NK-92 treated with Interleukin-12 subunit alpha and Interleukin-12 subunit beta, amount 100 ng/mL, for 24 hours (cell line): Measurements from ENCODE around the gene STAM.

ENCODE experiments used
- DNase-seq: peaks from one replicate; lab custom pipeline; 2025; lab: John Stamatoyannopoulos, UW

STAM gene

GRCh38 chr10:17648243-17649035, 4.5 kb downstream of the STAM start:
- peak; percentile 28 for DNase-seq

- no peak for DNase-seq
Measured at GRCh38 chr10:17649052-17649451, 5.1 kb downstream of the STAM start.

- no peak for DNase-seq
Measured at GRCh38 chr10:17649836-17650235, 5.9 kb downstream of the STAM start.

- no peak for DNase-seq
Measured at GRCh38 chr10:17650416-17650815, 6.5 kb downstream of the STAM start.

GRCh38 chr10:17651896-17652295, 7.9 kb downstream of the STAM start:
- no peak for DNase-seq

GRCh38 chr10:17652585-17652984, 8.6 kb downstream of the STAM start:
- DNase-seq = no peak

- DNase-seq = no peak
Measured at GRCh38 chr10:17655009-17655408, 11.1 kb downstream of the STAM start.

- no peak for DNase-seq
Measured at GRCh38 chr10:17655567-17656146, 11.7 kb downstream of the STAM start.

GRCh38 chr10:17657103-17657500, 13.2 kb downstream of the STAM start:
- no peak for DNase-seq

- DNase-seq = no peak
Measured at GRCh38 chr10:17659365-17659764, 15.4 kb downstream of the STAM start.

- no peak for DNase-seq
Measured at GRCh38 chr10:17660921-17661320, 17.0 kb downstream of the STAM start.

- DNase-seq = no peak
Measured at GRCh38 chr10:17661510-17661909, 17.6 kb downstream of the STAM start.

- DNase-seq = no peak
Measured at GRCh38 chr10:17662193-17663138, 18.5 kb downstream of the STAM start.

- no peak for DNase-seq
Measured at GRCh38 chr10:17663450-17663849, 19.5 kb downstream of the STAM start.

- no peak for DNase-seq
Measured at GRCh38 chr10:17665747-17666146, 21.8 kb downstream of the STAM start.

GRCh38 chr10:17668435-17669184, 24.7 kb downstream of the STAM start:
- no peak for DNase-seq

- DNase-seq = no peak
Measured at GRCh38 chr10:17669185-17669872, 25.4 kb downstream of the STAM start.

- DNase-seq = no peak
Measured at GRCh38 chr10:17671307-17671706, 27.4 kb downstream of the STAM start.

GRCh38 chr10:17673471-17674061, 29.6 kb downstream of the STAM start:
- DNase-seq = no peak

GRCh38 chr10:17674566-17674965, 30.6 kb downstream of the STAM start:
- no peak for DNase-seq

- DNase-seq = no peak
Measured at GRCh38 chr10:17675638-17676037, 31.7 kb downstream of the STAM start.
